Cardiac muscle cell (in vitro differentiated cells and primary cell): ENCODE data around the gene ZNF697. TPM values are rescaled to one million over a fixed set of nuclear protein-coding genes. Genes with fewer than 3 reads are reported as not detected.
"Not testable (repeated sequence)": the region's sequence is repeated elsewhere in the genome, so short reads cannot be mapped to it uniquely, and the experiment has no call there.

Source experiments
- DNase-seq, 2 donors: peaks; one replicate each; pipeline versions ENCODE4 v3.0.0 to v3.0.0-alpha.2; 2010 to 2017; ENCODE audit warnings: low read depth in 1 of 2, low spot score in 1 of 2
- H3K27ac ChIP-seq: fragments of 200-600 bp; sonication (generic); 2 replicates; pipeline ENCODE4 v1.5.1; 2016
- H3K27me3 ChIP-seq: fragments of 200-600 bp; sonication (generic); 2 replicates; pipeline ENCODE4 v1.6.0; 2016; ENCODE audit warnings: control low read depth
- H3K36me3 ChIP-seq: fragments of 200-600 bp; sonication (generic); 2 replicates; pipeline ENCODE4 v1.5.1; 2016; ENCODE audit warnings: control low read depth
- H3K4me1 ChIP-seq: fragments of 200-600 bp; sonication (generic); 2 replicates; pipeline ENCODE4 v1.8.1; 2017; ENCODE audit warnings: low read depth, mild to moderate bottlenecking, mixed run types
- H3K4me3 ChIP-seq: fragments of 200-600 bp; sonication (generic); 2 replicates; pipeline ENCODE4 v1.5.1; 2016; ENCODE audit warnings: mild to moderate bottlenecking
- H3K9me3 ChIP-seq: fragments of 200-600 bp; sonication (generic); 2 replicates; pipeline ENCODE4 v1.5.1; 2017; ENCODE audit warnings: low read depth, mild to moderate bottlenecking, control low read depth
- CTCF ChIP-seq: IDR thresholded peaks from 2 replicates; pipeline ENCODE4 v1.5.1; 2012; ENCODE audit warnings: low read depth, mild to moderate bottlenecking, low read length
- polyA plus RNA-seq: library from polyadenylated mRNA; unstranded; fragments of >200 nt; fragmentation: Nextera tagmentation; extraction: Ambion mirVana; gene quantifications from 2 replicates; pipeline ENCODE4 v1.2.1, GENCODE V29; 2016
- total RNA-seq: library from RNA; depleted of rRNA; stranded (reverse); fragments of >200 nt; gene quantifications from 2 replicates; pipeline ENCODE4 v1.2.3, GENCODE V29; 2016

ZNF697 gene
- total and polyA plus RNA-seq, 2 experiments from 2014 or later = 1.1 to 8.1 TPM

GRCh38 chr1:119603695-119604094 is 44.4 kb downstream of the ZNF697 start:
- Histone ChIP-seq H3K27me3 (no peaks in the 10 kb centered on the region), H3K27ac (no peak overlapping the region), H3K9me3 (no peaks in the 10 kb centered on the region), H3K4me1 (no peaks in the 10 kb centered on the region), H3K36me3 (no peaks in the 10 kb centered on the region), H3K4me3 (no peak overlapping the region)
- DNase-seq = peak in 1 of 2 donors; percentile 20
- TF ChIP-seq CTCF = no peak

- H3K27me3 ChIP-seq, H3K4me1 ChIP-seq, H3K36me3 ChIP-seq, H3K9me3 ChIP-seq, H3K27ac ChIP-seq, H3K4me3 ChIP-seq: not testable (repeated sequence)
- DNase-seq = peak in 1 of 2 donors; percentile 20
These were observed 44.8 kb downstream of the ZNF697 start for GRCh38 chr1:119603241-119603640.

GRCh38 chr1:119602789-119603188 is 45.3 kb downstream of the ZNF697 start:
- H3K4me1 ChIP-seq, H3K9me3 ChIP-seq, DNase-seq, H3K36me3 ChIP-seq, H3K4me3 ChIP-seq, H3K27me3 ChIP-seq, H3K27ac ChIP-seq: not testable (repeated sequence)

- Histone ChIP-seq H3K36me3 (no peaks in the 10 kb centered on the region), H3K9me3 (no peaks in the 10 kb centered on the region), H3K27ac (no peak overlapping the region), H3K4me3 (no peak overlapping the region), H3K27me3 (no peaks in the 10 kb centered on the region), H3K4me1 (no peaks in the 10 kb centered on the region)
- peak in 1 of 2 donors; percentile 19 for DNase-seq
- TF ChIP-seq CTCF = no peak
These were observed 45.9 kb downstream of the ZNF697 start for GRCh38 chr1:119602169-119602568.

- Histone ChIP-seq H3K4me1 (no peaks in the 10 kb centered on the region), H3K27ac (no peak overlapping the region), H3K27me3 (no peaks in the 10 kb centered on the region), H3K4me3 (no peak overlapping the region), H3K9me3 (no peaks in the 10 kb centered on the region), H3K36me3 (no peaks in the 10 kb centered on the region)
- TF ChIP-seq CTCF = no peak
- DNase-seq = no peak
These were observed 47.1 kb downstream of the ZNF697 start for GRCh38 chr1:119600976-119601375.

GRCh38 chr1:119600561-119600960 is 47.5 kb downstream of the ZNF697 start:
- no peaks in the 10 kb centered on the region for H3K27me3 ChIP-seq
- DNase-seq = no peak
- no peaks in the 10 kb centered on the region for H3K9me3 ChIP-seq
- TF ChIP-seq CTCF = no peak
- no peaks in the 10 kb centered on the region for H3K36me3 ChIP-seq
- H3K27ac ChIP-seq = no peak overlapping the region
- no peaks in the 10 kb centered on the region for H3K4me1 ChIP-seq
- H3K4me3 ChIP-seq = no peak overlapping the region

GRCh38 chr1:119595606-119596005 is 52.5 kb downstream of the ZNF697 start:
- DNase-seq = peak in 1 of 2 donors; percentile 54
- Histone ChIP-seq H3K4me1 (no peaks in the 10 kb centered on the region), H3K27ac (no peak overlapping the region), H3K4me3 (no peak overlapping the region), H3K27me3 (no peaks in the 10 kb centered on the region), H3K36me3 (no peaks in the 10 kb centered on the region), H3K9me3 (no peaks in the 10 kb centered on the region)
- TF ChIP-seq CTCF = no peak
